AG09309 (cell line): ENCODE results near the gene YIPF4.
A peak's percentile ranks its signal among the peaks of the same experiment; 100 is the strongest.
"Not testable (repeated sequence)": the region's sequence is repeated elsewhere in the genome, so short reads cannot be mapped to it uniquely, and the experiment has no call there.

ENCODE experiments used
- DNase-seq: peaks from one replicate; pipeline ENCODE4 v3.0.0-alpha.2; 2010; ENCODE audit warnings: low read depth
- H3K4me3 ChIP-seq: 2 replicates; pipeline ENCODE4 v1.5.1; 2011; ENCODE audit warnings: mild to moderate bottlenecking, low read depth, low read length, moderate library complexity; ENCODE audit not compliant: control insufficient read depth
- CTCF ChIP-seq: IDR thresholded peaks from 2 replicates; pipeline ENCODE4 v1.5.1; 2011; ENCODE audit warnings: mild to moderate bottlenecking, low read depth, low read length, inconsistent platforms; ENCODE audit not compliant: insufficient read depth, control insufficient read depth; ENCODE audit errors: missing control alignments

YIPF4 gene

GRCh38 chr2:32310577-32310976 lies 32.9 kb downstream of the YIPF4 start:
- no peak for TF ChIP-seq CTCF
- no peak overlapping the region for H3K4me3 ChIP-seq
- DNase-seq: no peak

- TF ChIP-seq CTCF: no peak
- no peak for DNase-seq
- H3K4me3 ChIP-seq: no peak overlapping the region
Measured at GRCh38 chr2:32314886-32315285, 37.2 kb downstream of the YIPF4 start.

GRCh38 chr2:32328679-32329078 lies 51.0 kb downstream of the YIPF4 start:
- not testable (repeated sequence) for DNase-seq, H3K4me3 ChIP-seq

GRCh38 chr2:32329180-32329980 lies 51.7 kb downstream of the YIPF4 start:
- H3K4me3 ChIP-seq, DNase-seq: not testable (repeated sequence)

GRCh38 chr2:32330136-32330535 lies 52.4 kb downstream of the YIPF4 start:
- H3K4me3 ChIP-seq: no peak overlapping the region
- no peak for TF ChIP-seq CTCF
- peak; percentile 25 for DNase-seq

- no peak for TF ChIP-seq CTCF
- no peak for DNase-seq
- no peak overlapping the region for H3K4me3 ChIP-seq
Measured at GRCh38 chr2:32342801-32343200, 65.1 kb downstream of the YIPF4 start.

- not testable (repeated sequence) for DNase-seq
Measured at GRCh38 chr2:32350797-32351196, 73.1 kb downstream of the YIPF4 start.

GRCh38 chr2:32355976-32356680 lies 78.4 kb downstream of the YIPF4 start:
- DNase-seq: no peak
- no peak for TF ChIP-seq CTCF

More at GRCh38 chr2:32350797-32351196, 73.1 kb downstream of the YIPF4 start:
- H3K4me3 ChIP-seq: not testable (repeated sequence)

More at GRCh38 chr2:32355976-32356680, 78.4 kb downstream of the YIPF4 start:
- peak overlapping the region; percentile 66 for H3K4me3 ChIP-seq
